Nephron (organoid): ENCODE data around the gene SERPINA9.

Experiments used
- H3K27ac Mint-ChIP-seq, 3 experiments: 2 replicates each; pipeline ENCODE4 v1.8.0; 2020; ENCODE audit warnings: mixed read lengths in 3 of 3, mild to moderate bottlenecking in 2 of 3, moderate library complexity in 1 of 3
- H3K27me3 Mint-ChIP-seq: 2 replicates; pipeline ENCODE4 v1.8.0; 2021; ENCODE audit warnings: low read depth, mild to moderate bottlenecking, moderate library complexity, mixed read lengths
- H3K36me3 Mint-ChIP-seq: 2 replicates; pipeline ENCODE4 v1.8.0; 2020; ENCODE audit warnings: low read depth, mixed read lengths
- H3K4me1 Mint-ChIP-seq: 2 replicates; pipeline ENCODE4 v1.8.0; 2020; ENCODE audit warnings: mixed read lengths
- H3K4me3 Mint-ChIP-seq, 3 experiments: 2 replicates each; pipeline ENCODE4 v1.8.0; 2020; ENCODE audit warnings: mild to moderate bottlenecking in 3 of 3, mixed read lengths in 3 of 3, moderate library complexity in 2 of 3
- H3K9me3 Mint-ChIP-seq: 2 replicates; pipeline ENCODE4 v1.8.0; 2020; ENCODE audit warnings: mixed read lengths
- CTCF ChIP-seq, 3 experiments: fragments of 200-600 bp; sonication (generic); IDR thresholded peaks; one replicate each; pipeline ENCODE4 v1.5.0; 2021; ENCODE audit warnings: antibody characterized with exemption in 3 of 3; ENCODE audit not compliant: unreplicated experiment in 3 of 3

The SERPINA9 gene

GRCh38 chr14:94476023-94476422 lies at the start of gene SERPINA9:
TSS of gene SERPINA9 (minus strand) at chr14:94476197. CDS start at chr14:94469840, 6,357 bp downstream.
- TF ChIP-seq CTCF (IDR thresholded peaks at IDR 0.05; ENCODE audit: unreplicated experiment in 3 of 3) = no peak
- Mint-ChIP-seq H3K27me3 (peaks cover 15% of the 10 kb centered on the region), H3K36me3 (no peaks in the 10 kb centered on the region), H3K9me3 (peaks cover 28% of the 10 kb centered on the region), H3K27ac (no peak within 1 kb of the TSS), H3K4me3 (no peak within 1 kb of the TSS), H3K4me1 (no peaks in the 10 kb centered on the region)

- H3K27me3 Mint-ChIP-seq = peaks cover 19% of the 10 kb centered on the region
- no peak for TF ChIP-seq CTCF (IDR thresholded peaks at IDR 0.05; ENCODE audit: unreplicated experiment in 3 of 3)
Measured at GRCh38 chr14:94524093-94524492, 48.1 kb upstream of the SERPINA9 start.

GRCh38 chr14:94523265-94523664 lies 47.3 kb upstream of the SERPINA9 start:
- TF ChIP-seq CTCF (IDR thresholded peaks at IDR 0.05; ENCODE audit: unreplicated experiment in 3 of 3) = no peak
- no peaks in the 10 kb centered on the region for H3K4me1 Mint-ChIP-seq
- peaks cover 19% of the 10 kb centered on the region for H3K27me3 Mint-ChIP-seq
- no peak overlapping the region for H3K4me3 Mint-ChIP-seq
- H3K36me3 Mint-ChIP-seq = no peaks in the 10 kb centered on the region
- peaks cover 10% of the 10 kb centered on the region for H3K9me3 Mint-ChIP-seq
- H3K27ac Mint-ChIP-seq = no peak overlapping the region

More at GRCh38 chr14:94524093-94524492, 48.1 kb upstream of the SERPINA9 start:
- H3K36me3 Mint-ChIP-seq = no peaks in the 10 kb centered on the region
- no peak overlapping the region for H3K27ac Mint-ChIP-seq
- H3K4me1 Mint-ChIP-seq = no peaks in the 10 kb centered on the region
- H3K9me3 Mint-ChIP-seq = peaks cover 7% of the 10 kb centered on the region
- no peak overlapping the region for H3K4me3 Mint-ChIP-seq

- no peak for TF ChIP-seq CTCF (IDR thresholded peaks at IDR 0.05; ENCODE audit: unreplicated experiment in 3 of 3)
- Mint-ChIP-seq H3K9me3 (peaks cover 9% of the 10 kb centered on the region), H3K4me1 (no peaks in the 10 kb centered on the region), H3K27ac (no peak overlapping the region), H3K27me3 (peaks cover 19% of the 10 kb centered on the region), H3K36me3 (no peaks in the 10 kb centered on the region), H3K4me3 (no peak overlapping the region)
Measured at GRCh38 chr14:94522115-94522724, 46.2 kb upstream of the SERPINA9 start.

GRCh38 chr14:94521375-94522114 lies 45.5 kb upstream of the SERPINA9 start:
- Mint-ChIP-seq H3K4me1 (no peaks in the 10 kb centered on the region), H3K27ac (no peak overlapping the region), H3K9me3 (peaks cover 3% of the 10 kb centered on the region), H3K4me3 (no peak overlapping the region), H3K36me3 (no peaks in the 10 kb centered on the region), H3K27me3 (peaks cover 26% of the 10 kb centered on the region)
- TF ChIP-seq CTCF (IDR thresholded peaks at IDR 0.05; ENCODE audit: unreplicated experiment in 3 of 3) = no peak
